BE2C (cell line): ENCODE data around the gene SND1.

Source experiments
- DNase-seq: peaks from one replicate; pipeline ENCODE4 v3.0.0-alpha.2; 2020
- H3K27me3 ChIP-seq: fragments of 250-450 bp; sonication (Bioruptor Pico); 2 replicates; pipeline ENCODE4 v1.5.1; 2020; ENCODE audit warnings: mild to moderate bottlenecking
- H3K36me3 ChIP-seq: fragments of 250-450 bp; sonication (Bioruptor Pico); 2 replicates; pipeline ENCODE4 v1.5.1; 2020; ENCODE audit warnings: mild to moderate bottlenecking
- H3K4me1 ChIP-seq: fragments of 250-450 bp; sonication (Bioruptor Pico); 2 replicates; pipeline ENCODE4 v1.5.1; 2020
- H3K4me3 ChIP-seq: 2 replicates; pipeline ENCODE4 v1.5.1; 2011; ENCODE audit warnings: low read depth, low read length
- H3K9me3 ChIP-seq: fragments of 250-450 bp; sonication (Bioruptor Pico); 2 replicates; pipeline ENCODE4 v1.5.1; 2020
- CTCF ChIP-seq: IDR thresholded peaks from 2 replicates; pipeline ENCODE4 v1.5.1; 2012; ENCODE audit warnings: mild to moderate bottlenecking, low read depth, low read length

Gene SND1

GRCh38 chr7:127732306-127732705 lies 80.3 kb downstream of the SND1 start:
- TF ChIP-seq CTCF: no peak
- H3K4me3 ChIP-seq: no peak overlapping the region
- peaks cover 27% of the 10 kb centered on the region for H3K4me1 ChIP-seq
- H3K27me3 ChIP-seq: no peaks in the 10 kb centered on the region
- no peak for DNase-seq
- H3K36me3 ChIP-seq: peaks cover 27% of the 10 kb centered on the region
- H3K9me3 ChIP-seq: no peaks in the 10 kb centered on the region

DNA sequence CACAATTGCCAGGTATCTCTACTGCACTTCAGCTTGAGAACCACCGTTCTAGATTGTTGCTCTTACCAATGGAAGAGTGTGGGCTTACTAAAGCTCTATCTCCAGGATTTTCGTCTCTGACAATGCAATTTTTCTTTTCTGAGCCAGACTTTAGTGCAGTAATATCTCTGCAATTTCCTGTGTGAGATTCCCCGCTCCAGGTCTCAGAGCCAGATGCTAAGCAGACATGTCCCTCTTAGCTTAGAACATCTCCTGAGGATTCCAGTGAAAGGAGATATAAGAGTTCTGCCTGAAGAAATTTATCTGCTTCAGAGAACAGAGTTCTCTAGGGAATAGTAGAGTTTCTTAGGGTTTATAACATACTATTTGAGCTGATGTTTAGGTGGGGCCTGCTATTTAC lies 82.0 kb downstream of the SND1 start:
- peaks cover 26% of the 10 kb centered on the region for H3K36me3 ChIP-seq
- no peak overlapping the region for H3K4me3 ChIP-seq
- H3K9me3 ChIP-seq: no peaks in the 10 kb centered on the region
- H3K4me1 ChIP-seq: peaks cover 17% of the 10 kb centered on the region
- DNase-seq: no peak
- TF ChIP-seq CTCF: no peak
- no peaks in the 10 kb centered on the region for H3K27me3 ChIP-seq

- H3K36me3 ChIP-seq: peaks cover 18% of the 10 kb centered on the region
- H3K27me3 ChIP-seq: no peaks in the 10 kb centered on the region
- no peaks in the 10 kb centered on the region for H3K9me3 ChIP-seq
- H3K4me3 ChIP-seq: no peak overlapping the region
- DNase-seq: peak; percentile 69
- TF ChIP-seq CTCF: no peak
- H3K4me1 ChIP-seq: peaks cover 17% of the 10 kb centered on the region
These were observed 84.5 kb downstream of the SND1 start for GRCh38 chr7:127736511-127736910.

DNA sequence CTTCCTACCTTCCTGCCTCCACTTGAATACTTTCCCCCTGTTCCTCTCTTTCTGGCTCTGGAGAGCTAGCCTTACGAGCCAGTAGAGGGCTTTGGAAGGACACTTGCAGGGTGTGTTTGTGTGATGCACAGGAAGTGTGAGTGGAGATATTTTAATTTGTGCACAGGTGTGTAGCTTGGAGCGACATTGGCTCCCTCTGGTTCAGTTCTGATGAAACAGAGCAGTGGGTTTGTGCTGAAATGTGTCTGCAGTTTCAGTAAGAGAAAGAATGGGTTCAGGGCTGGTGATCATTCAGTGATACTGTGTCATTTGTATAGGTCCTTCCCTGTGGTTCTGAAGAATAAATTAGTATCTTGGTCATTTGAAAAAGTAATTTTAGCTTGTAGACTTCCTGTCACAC lies 86.9 kb downstream of the SND1 start:
- Histone ChIP-seq H3K4me1 (peaks cover 17% of the 10 kb centered on the region), H3K27me3 (no peaks in the 10 kb centered on the region), H3K36me3 (peaks cover 8% of the 10 kb centered on the region), H3K4me3 (no peak overlapping the region), H3K9me3 (no peaks in the 10 kb centered on the region)
- TF ChIP-seq CTCF: no peak
- no peak for DNase-seq

- peaks cover 8% of the 10 kb centered on the region for H3K36me3 ChIP-seq
These were observed 89.9 kb downstream of the SND1 start for GRCh38 chr7:127741764-127742375.

More at GRCh38 chr7:127741764-127742375, 89.9 kb downstream of the SND1 start:
- no peak overlapping the region for H3K4me3 ChIP-seq
- H3K4me1 ChIP-seq: peaks cover 4% of the 10 kb centered on the region
- no peak for TF ChIP-seq CTCF
- no peaks in the 10 kb centered on the region for H3K27me3 ChIP-seq
- DNase-seq: no peak
- H3K9me3 ChIP-seq: no peaks in the 10 kb centered on the region
